NCI-H2029 (cell line): Measurements from ENCODE around the gene STX7.

ENCODE experiments used
- DNase-seq: peaks from one replicate; lab custom pipeline; 2025; lab: John Stamatoyannopoulos, UW

STX7 gene

DNA sequence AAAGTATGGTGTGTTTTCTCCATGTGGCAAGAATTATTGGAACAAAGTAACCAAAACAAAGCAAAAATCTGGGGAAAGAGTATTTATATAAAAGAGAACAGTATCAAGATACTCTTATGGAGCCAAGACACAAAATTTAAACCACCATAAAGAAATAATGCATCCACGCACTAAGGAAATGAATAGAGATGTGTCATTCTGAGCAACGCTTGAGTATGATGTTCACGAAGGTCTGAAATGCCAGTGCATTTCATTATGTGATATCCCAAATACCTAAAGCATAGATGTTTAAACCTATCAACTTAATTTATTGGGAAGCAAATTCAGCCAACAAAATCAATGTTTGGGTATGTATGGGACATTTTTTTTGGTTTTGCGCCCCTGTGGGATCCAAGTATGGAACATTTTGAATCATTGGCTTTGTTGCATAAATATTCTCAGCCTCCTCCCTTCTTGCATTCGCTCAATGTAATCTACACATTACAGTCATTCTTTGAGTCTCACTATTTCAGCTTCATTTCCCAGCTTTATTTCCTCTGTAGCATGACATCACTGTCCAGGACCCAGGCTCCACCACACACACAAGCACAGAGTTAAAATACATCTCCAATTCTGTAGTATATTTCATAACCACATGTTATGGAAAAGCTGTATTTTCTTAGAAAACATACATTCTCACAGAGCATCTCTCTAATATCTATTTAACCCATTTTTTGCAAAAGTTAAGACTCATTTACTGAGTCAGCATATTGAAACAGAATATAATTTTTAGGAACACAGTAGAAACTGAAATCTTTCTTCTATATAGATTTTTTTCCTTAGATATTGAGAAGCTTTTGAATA, 100.0 kb downstream of the STX7 start:
- DNase-seq: no peak

DNA sequence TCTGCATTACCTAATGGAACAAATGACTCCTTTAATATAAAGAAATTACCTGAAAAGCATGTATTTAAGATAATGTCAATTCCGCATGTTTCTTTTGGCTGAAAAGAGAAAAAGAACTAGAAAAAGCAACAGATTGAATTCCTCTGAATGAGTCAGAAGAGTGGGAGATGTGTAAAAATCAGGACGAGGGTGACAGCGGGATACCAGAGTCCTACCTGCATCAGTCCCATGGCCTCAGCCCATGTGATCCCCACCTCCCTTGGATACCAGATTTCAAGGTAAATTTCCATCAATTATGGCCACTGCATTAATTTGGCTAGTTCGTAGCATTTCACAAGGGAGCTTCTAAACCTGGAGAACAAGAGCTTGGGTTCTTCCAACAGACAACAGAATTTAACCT, 101.6 kb downstream of the STX7 start:
- no peak for DNase-seq

DNA sequence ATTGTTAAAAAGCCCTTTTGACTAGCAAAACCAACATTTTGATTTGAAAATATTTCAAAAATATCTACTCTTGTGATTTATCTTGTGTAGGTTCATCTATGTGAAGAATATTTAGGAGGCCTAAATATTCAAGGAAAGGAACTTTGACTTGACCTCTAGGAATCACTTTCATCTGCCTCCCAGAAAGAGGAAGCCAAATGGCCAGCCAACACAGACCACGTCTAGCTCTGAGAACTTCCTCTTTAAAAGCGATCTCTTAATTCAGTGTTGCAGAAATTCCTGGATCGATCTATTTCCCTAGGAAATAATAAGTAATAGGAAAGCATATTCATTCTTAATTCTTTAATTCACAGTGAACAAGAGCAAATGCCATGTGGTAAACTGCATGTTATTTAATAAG, 102.1 kb downstream of the STX7 start:
- no peak for DNase-seq

DNA sequence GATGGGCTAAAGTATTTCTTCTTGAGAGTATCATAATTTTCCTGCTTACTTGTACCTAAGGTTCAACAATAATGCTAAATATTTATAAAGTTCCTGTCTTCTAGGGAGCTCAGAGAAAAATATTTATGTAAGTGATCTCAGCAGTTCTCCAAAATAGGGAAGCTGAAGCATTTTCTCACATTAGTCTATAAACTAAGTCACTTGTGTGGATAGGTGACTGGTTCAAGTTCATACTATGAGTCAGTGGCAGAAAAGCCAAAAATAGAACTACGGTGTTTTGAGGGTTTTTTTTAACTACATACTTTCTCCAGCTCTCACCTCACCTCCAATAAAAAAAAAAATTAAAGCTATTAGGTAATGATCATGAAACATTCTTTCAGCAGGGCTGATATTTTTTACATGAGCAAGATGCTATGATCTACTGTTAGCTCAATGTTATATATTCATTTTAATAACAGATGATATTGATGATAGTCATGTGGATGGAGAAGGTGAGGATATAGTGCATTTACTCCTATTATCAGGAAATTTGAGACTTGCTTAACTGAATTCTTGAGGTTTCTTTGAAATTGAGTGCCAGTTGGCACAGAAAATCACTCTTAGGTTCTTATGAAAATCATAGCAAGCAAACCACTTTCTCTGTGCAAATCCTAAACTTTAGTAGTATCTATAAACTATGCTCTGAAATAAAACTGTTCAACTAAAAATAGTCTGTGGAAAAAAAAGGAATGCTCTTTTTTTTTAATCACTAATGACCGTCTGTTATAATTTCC, 107.6 kb downstream of the STX7 start:
- DNase-seq: no peak

DNA sequence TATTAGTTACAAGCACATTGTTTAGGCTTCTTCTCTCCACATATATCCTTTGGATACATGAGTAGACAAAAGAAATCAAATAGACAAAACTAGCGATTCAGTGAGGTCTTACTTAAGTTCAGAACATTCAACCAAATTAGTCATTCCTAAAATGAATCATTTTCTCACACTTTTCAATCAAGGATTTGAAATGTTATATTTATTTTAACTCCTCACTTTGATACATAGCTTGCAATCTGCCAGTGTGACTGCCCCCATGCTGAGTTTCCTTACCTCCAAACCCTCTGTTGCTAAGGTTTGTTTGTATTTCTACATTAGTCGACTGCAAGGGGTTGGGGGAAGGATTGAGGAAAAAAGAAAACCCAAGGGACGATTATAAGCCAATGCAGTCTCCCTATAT, 108.2 kb downstream of the STX7 start:
- DNase-seq: no peak

DNA sequence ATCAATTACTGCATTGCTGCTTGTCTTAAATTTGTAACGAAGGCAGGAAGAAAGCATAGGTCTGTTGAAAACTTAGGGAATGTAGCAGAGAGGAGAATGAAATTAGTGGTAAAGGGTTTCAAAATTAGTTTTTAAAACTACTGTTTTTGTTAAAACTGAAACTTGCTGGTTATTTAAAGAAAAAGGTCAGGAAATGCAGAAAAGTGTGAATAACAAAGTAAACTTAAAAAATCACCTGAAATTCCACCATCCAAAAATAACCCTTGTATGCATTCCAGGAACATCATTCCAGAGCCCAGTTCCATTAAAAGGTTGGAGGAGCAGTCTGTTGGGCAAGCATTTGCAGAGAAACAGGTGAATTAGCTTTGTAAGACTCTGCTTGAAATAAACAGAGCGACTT, 108.6 kb downstream of the STX7 start:
- DNase-seq: no peak

DNA sequence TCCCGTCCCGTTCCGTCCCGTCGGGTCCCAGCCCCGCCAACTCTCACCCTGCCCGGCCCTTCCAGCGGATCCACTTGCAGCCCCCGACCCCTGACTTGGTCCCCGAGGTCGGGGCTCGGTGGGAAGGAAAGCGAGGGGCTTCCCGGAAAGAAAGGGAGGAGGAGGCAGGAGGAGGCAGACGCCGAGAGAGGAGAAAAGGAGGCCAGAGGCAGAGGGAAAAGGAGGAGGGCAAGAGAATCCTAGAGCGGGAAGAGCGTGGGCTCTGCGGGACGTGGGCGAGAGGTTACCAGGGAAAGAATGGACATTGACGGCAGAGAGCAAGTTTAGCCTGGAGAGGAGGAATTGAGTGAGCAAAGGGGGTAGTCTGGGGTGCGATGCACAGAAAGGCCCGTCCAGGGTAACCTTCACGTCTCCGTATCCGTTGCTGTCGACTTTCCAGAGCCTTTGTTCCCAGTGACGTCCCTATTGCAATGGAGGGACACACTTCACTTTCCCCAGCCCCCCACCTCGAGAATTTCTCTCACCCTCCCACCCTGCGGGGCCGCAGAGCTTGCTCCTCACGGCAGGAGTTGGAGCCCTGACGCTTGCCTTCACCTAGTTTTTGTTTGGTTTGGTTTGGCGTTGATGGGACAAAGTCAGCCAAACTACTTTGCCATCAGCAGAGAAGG, 111.2 kb downstream of the STX7 start:
- DNase-seq: no peak

DNA sequence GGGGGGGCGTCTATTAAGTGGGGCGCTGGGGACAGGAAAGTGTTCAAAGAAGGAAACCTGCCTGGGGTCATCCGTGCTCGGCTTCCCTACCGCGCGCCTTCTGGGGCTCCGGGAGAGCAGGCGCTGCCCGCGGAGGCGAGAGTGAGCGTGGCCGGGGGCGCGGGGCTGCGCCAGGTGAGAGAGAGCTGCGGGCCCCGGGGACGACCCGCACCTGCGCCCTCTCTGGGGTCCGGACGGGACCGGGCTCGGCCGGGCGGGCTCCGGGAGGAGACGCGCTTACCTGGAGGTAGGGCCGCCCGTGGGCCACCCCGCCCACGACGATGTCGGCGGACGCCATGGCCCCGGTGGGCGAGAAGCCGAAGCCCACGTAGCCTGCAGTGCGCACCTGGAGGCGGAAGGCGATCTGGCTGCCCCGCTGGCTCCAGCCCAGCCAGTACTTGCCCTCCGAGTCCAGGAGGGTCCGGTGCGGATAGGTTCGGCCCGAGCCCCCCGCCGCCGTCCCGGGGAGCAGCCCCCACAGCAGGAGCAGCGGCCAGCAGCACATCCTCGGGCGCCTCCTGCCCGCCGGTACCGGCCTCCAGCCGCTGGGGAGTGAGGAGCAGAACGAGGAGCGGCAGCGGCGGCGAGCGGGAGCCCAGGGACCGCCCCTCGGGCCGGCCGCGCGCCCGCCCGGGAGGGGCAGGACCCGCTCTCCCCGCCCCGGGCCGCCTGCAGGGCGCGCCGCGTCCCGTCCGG, 111.9 kb downstream of the STX7 start, which contains the start of gene MOXD1:
Gene MOXD1, minus strand, starts transcription at position 593 of the 735 bp plus-strand sequence. Its CDS starts 49 bp downstream, at position 544.
- DNase-seq: no peak

DNA sequence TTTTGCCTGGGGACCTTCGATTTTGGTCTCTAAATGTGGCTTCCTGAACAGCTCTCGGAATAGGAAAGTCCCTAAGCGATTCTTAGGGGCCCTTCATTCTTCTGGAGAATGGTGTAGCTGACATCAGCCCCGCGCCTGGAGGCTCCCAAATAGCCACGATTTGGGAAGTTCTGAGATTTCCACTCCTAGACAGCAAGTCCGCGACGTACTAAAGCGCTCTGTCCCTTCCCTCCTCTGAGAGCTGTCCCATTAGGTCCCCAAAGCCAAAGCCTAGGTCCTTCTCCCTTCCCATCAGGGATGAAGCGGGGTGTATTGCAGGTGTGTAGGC, 112.4 kb downstream of the STX7 start:
- no peak for DNase-seq

DNA sequence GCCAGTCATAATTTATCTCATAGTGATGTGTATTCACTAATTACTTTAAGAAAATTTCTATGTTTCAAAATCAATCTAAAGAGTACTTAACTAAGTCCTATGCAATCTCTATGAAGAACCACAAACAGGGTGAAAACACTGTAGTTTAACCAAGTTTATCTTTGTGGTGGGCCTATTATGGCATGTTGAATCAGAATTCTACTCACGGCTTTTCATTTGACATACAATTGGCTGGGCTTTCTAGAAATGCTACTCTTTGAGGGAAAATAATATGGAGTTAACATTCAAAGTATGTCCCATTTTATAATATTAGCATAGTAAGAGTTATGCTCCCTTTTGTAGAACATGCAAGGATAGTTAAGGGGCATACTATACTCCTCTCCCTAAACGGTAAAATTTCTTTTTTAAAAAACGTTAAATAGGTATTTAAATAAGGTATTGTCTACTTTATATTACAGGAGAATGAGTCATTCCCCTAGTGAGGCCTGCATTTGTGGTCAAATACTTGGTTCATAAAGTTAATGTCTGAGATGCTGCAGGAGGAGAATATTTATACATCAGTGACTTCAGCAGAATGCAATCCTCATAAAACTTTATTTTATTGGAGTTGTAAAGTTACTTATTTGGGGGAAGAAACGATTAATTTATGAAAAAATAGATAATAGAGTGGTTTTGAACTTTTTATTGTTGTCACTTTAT, 113.4 kb downstream of the STX7 start:
- no peak for DNase-seq
